GM18951 (cell line): ENCODE data around the gene EGFR.

Source experiments
- POLR2A ChIP-seq: IDR thresholded peaks from 4 replicates; pipeline ENCODE4 v1.6.1; 2011; ENCODE audit warnings: mild to moderate bottlenecking; ENCODE audit not compliant: insufficient read length, insufficient read depth; ENCODE audit errors: extremely low read depth
- in situ Hi-C: fragments of 300-500 bp; cut with MboI; formaldehyde crosslinking; loops from one replicate; pipeline ENCODE4 v1.12.0; 2022; ENCODE audit warnings: low sequenced_read_pairs, mixed read lengths, inconsistent platforms; ENCODE audit not compliant: unreplicated experiment

EGFR gene

GRCh38 chr7:55260676-55261385 lies 242.0 kb downstream of the EGFR start:
- in situ Hi-C loops, result no loop called here
- no peak for TF ChIP-seq POLR2A
